Fibroblast of pulmonary artery (primary cell): ENCODE data around the gene SGK1.
A peak's percentile ranks its signal among the peaks of the same experiment; 100 is the strongest.

ENCODE experiments used
- DNase-seq: peaks from one replicate; pipeline ENCODE4 v3.0.0-alpha.2; 2010; ENCODE audit warnings: low read depth
- H3K4me3 ChIP-seq: replicated peaks from 2 replicates; pipeline ENCODE4 v1.5.1; 2011; ENCODE audit warnings: low read depth, mild to moderate bottlenecking, control low read depth, low read length, moderate library complexity
- TF ChIP-seq, protein P1 (sequence below): IDR thresholded peaks from 2 replicates; pipeline ENCODE4 v1.5.1; 2011; ENCODE audit warnings: mild to moderate bottlenecking, control low read depth, low read length, inconsistent platforms; ENCODE audit errors: missing control alignments

Gene SGK1

DNA sequence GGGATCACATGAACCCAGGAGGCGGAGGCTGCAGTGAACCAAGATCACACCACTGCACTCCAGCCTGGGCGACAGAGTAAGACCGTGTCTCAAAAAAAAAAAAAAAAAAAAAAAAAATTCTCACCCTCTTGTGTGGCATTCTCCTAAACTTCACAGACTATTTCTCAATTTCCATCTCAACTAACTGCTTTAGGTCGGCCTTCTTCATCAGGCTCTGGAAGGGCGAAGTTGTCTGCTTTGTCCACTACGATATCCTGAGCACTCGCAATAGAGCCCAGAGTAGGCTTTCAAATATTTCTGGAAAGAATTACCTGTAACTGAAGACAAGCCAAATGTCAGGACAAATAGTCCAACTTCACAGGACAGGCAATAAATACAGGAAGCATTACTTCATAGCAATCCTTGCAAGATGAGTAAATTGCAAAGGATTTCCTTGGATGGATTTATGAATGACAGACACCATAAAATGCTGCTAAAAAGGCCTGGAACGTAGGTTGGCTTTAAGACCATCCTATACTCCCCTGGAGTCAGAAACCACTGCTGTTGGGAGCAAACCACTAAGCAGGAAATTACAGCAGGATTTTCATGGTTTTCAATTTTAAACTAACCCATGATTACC, 149.2 kb downstream of the SGK1 start:
- H3K4me3 ChIP-seq, result peak overlapping the region; percentile 90
- TF ChIP-seq, protein P1, sequence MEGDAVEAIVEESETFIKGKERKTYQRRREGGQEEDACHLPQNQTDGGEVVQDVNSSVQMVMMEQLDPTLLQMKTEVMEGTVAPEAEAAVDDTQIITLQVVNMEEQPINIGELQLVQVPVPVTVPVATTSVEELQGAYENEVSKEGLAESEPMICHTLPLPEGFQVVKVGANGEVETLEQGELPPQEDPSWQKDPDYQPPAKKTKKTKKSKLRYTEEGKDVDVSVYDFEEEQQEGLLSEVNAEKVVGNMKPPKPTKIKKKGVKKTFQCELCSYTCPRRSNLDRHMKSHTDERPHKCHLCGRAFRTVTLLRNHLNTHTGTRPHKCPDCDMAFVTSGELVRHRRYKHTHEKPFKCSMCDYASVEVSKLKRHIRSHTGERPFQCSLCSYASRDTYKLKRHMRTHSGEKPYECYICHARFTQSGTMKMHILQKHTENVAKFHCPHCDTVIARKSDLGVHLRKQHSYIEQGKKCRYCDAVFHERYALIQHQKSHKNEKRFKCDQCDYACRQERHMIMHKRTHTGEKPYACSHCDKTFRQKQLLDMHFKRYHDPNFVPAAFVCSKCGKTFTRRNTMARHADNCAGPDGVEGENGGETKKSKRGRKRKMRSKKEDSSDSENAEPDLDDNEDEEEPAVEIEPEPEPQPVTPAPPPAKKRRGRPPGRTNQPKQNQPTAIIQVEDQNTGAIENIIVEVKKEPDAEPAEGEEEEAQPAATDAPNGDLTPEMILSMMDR, result no peak
- DNase-seq, result peak; percentile 68

- H3K4me3 ChIP-seq, result no peak overlapping the region
- TF ChIP-seq, protein P1, result no peak
- peak; percentile 71 for DNase-seq
Measured at GRCh38 chr6:134166511-134167261, 151.2 kb downstream of the SGK1 start.

DNA sequence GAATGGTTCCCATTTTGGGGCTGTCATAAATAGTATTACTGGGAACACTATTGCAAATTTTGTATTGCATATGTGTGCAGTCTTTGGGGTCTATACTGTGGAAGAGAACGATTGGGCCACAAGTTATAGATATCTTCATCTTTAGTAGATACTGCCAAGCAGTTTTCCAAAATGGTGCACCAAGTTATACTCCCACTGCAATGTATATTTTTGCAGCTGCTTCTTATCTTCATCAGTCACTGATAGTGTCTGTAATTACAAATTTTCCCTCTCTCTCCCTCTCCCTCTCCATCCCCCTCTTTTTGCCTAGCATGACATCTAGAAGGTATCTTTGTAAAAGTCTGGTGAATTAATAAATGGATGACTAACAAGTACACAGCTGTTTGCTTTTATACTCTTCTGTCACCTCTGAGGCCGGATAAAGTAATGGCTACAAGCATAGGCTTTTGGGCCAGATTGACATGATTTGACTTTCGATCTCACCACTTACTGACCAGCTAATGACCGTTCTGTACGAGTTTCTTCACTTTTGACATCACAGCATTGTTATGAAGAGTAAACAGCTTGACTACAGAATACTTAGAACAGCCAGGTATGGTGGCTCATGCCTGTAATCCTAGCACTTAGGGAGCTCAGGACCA, 152.2 kb downstream of the SGK1 start:
- H3K4me3 ChIP-seq, result no peak overlapping the region
- TF ChIP-seq, protein P1, result no peak
- no peak for DNase-seq

DNA sequence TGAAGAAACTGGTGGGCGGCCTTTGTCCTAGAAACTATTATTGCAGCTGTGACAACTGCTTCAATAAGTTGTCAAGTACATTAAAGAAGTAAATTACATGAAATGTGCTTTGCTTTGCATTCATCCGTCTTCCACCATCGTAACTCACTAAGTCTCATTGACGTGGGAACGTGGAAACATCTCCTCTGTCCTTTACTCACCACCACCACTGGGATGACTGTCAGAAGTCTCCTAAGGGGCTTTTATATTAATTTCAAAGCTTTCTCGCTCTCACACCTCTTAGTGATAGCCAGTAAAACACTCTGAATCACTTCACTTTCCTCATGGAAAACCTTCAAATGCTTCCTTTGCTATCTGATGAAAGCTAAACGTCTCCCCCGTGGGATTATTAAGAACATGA, 153.6 kb downstream of the SGK1 start:
- no peak overlapping the region for H3K4me3 ChIP-seq
- DNase-seq, result no peak
- TF ChIP-seq, protein P1, result no peak

DNA sequence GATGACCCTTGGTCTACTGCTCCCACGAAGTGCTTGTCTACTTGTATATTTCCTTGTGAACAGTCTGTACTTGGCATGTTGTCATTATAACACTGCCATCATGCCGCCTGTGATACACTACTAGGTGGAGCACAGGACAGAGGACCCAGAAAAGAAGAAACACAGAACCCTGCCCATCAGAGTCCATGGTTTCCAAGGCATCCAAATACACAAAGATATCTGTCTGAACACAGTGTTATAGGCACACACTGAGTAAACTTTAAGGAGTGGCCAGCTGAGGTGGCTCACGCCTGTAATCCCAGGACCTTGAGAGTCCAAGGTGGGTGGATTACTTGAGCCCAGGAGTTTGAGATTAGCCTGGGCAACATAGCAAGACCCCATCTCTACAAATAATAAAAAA, 155.0 kb downstream of the SGK1 start:
- TF ChIP-seq, protein P1, result no peak
- no peak for DNase-seq
- no peak overlapping the region for H3K4me3 ChIP-seq

GRCh38 chr6:134161041-134161440, 156.9 kb downstream of the SGK1 start:
- no peak overlapping the region for H3K4me3 ChIP-seq
- peak; percentile 42 for DNase-seq
- TF ChIP-seq, protein P1, result no peak
